Activated CD8-positive, alpha-beta T cell treated with anti-CD3 and anti-CD28 coated beads for 36 hours (primary cell): ENCODE data around the gene DIP2A. TPM values are rescaled to one million over a fixed set of nuclear protein-coding genes. Genes with fewer than 3 reads are reported as not detected.

ENCODE experiments used
- ATAC-seq: fragments of 200-7000 bp; cut with Tn5 transposase; one replicate; pipeline ENCODE4 v1.10.0; 2021; ENCODE audit warnings: mild to moderate bottlenecking, moderate library complexity
- CTCF ChIA-PET: fragments of 350-600 bp; sonication (Branson Sonifier 250); formaldehyde crosslinking; loops from one replicate; lab custom pipeline; 2021; ENCODE audit warnings: antibody characterized with exemption; lab: Charles Lee
- POLR2A ChIA-PET: fragments of 350-600 bp; sonication (Branson Sonifier 250); formaldehyde crosslinking; loops from one replicate; lab custom pipeline; 2021; ENCODE audit warnings: antibody characterized with exemption; lab: Charles Lee
- DNase-seq: peaks from one replicate; pipeline ENCODE4 v3.0.0-alpha.2; 2020
- H3K27ac Mint-ChIP-seq: one replicate; pipeline ENCODE4 v1.8.0; 2021; ENCODE audit warnings: mild to moderate bottlenecking, mixed read lengths
- H3K27me3 Mint-ChIP-seq: one replicate; pipeline ENCODE4 v1.8.0; 2021; ENCODE audit warnings: mixed read lengths
- H3K36me3 Mint-ChIP-seq: one replicate; pipeline ENCODE4 v1.8.0; 2021; ENCODE audit warnings: low read depth, mixed read lengths
- H3K4me1 Mint-ChIP-seq: one replicate; pipeline ENCODE4 v1.8.0; 2021; ENCODE audit warnings: low read depth, mixed read lengths
- H3K4me3 Mint-ChIP-seq: one replicate; pipeline ENCODE4 v1.8.0; 2021; ENCODE audit warnings: mild to moderate bottlenecking, moderate library complexity, mixed read lengths
- H3K9me3 Mint-ChIP-seq: one replicate; pipeline ENCODE4 v1.8.0; 2021; ENCODE audit warnings: mixed read lengths
- intact Hi-C: fragments of 100-400 bp; cut with micrococcal nuclease; formaldehyde crosslinking; loops from one replicate; pipeline ENCODE4 v1.10.0; 2022
- total RNA-seq, 2 experiments: library from RNA; stranded (reverse); gene quantifications; one replicate each; pipeline ENCODE4 v1.2.3, GENCODE V29; 2021
- TF ChIP-seq, protein P1 (sequence below): fragments of 200-600 bp; IDR thresholded peaks from one replicate; pipeline ENCODE4 v1.8.0; 2022; ENCODE audit warnings: antibody characterized with exemption, mild to moderate bottlenecking

Gene DIP2A
- total RNA-seq, 2 experiments from 2014 or later = 30.9 to 34.1 TPM

DNA sequence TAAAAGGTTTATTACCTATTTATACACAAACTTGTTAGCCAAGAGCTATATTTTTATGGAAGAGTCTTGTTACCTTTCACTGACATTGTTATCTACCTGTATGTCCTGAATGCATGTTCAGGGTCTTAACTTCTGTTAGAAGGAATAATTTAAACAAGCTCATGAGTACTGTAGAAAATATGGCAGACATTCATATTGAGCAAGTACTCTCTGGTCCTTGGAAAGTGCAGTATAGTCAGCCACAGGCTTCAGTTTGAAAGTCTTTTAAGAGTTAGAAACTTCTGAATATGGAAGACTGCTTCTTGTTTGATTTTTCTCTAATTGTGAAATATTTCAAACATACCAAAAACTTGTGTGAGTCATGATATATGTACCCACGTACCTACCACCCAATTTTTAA, 16.6 kb downstream of the DIP2A start:
- peaks cover 5% of the 10 kb centered on the region for H3K36me3 Mint-ChIP-seq
- CTCF ChIA-PET = no interaction called here
- TF ChIP-seq, protein P1, sequence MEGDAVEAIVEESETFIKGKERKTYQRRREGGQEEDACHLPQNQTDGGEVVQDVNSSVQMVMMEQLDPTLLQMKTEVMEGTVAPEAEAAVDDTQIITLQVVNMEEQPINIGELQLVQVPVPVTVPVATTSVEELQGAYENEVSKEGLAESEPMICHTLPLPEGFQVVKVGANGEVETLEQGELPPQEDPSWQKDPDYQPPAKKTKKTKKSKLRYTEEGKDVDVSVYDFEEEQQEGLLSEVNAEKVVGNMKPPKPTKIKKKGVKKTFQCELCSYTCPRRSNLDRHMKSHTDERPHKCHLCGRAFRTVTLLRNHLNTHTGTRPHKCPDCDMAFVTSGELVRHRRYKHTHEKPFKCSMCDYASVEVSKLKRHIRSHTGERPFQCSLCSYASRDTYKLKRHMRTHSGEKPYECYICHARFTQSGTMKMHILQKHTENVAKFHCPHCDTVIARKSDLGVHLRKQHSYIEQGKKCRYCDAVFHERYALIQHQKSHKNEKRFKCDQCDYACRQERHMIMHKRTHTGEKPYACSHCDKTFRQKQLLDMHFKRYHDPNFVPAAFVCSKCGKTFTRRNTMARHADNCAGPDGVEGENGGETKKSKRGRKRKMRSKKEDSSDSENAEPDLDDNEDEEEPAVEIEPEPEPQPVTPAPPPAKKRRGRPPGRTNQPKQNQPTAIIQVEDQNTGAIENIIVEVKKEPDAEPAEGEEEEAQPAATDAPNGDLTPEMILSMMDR = no peak
- H3K4me3 Mint-ChIP-seq = no peak overlapping the region
- peaks cover 40% of the 10 kb centered on the region for H3K4me1 Mint-ChIP-seq
- ATAC-seq = no peak
- H3K9me3 Mint-ChIP-seq = no peaks in the 10 kb centered on the region
- H3K27ac Mint-ChIP-seq = no peak overlapping the region
- no peaks in the 10 kb centered on the region for H3K27me3 Mint-ChIP-seq
- POLR2A ChIA-PET = interaction anchor here (0.7 kb wide), 2 partner anchors 11 to 28 kb away, joined by 3 read pairs; no protein-coding TSS in a partner anchor
- no peak for DNase-seq
- intact Hi-C loops = no loop called here

DNA sequence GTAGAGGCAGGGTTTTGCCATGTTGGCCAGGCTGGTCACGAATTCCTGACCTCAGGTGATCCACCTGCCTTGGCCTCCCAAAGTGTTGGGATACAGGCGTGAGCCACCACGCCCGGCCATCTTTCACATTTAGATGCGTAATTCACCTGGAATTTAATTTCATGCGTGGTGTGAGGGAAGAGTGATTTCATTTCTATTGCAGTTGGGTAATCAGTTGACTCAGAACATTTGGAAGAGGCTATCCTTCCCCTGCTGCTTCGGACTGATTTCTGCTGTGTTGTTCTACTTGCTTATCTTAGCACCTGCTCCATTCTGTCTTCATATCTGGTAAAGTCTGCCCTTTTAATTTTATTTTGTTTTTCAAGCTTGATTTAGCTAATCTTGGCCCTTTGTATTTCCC, 19.1 kb downstream of the DIP2A start:
- peaks cover 27% of the 10 kb centered on the region for H3K4me1 Mint-ChIP-seq
- ATAC-seq = no peak
- H3K27ac Mint-ChIP-seq = no peak overlapping the region
- DNase-seq = no peak
- ChIA-PET CTCF (no interaction called here), POLR2A (interaction anchor here (0.6 kb wide), 1 partner anchor 147 kb away, joined by 5 read pairs; no protein-coding TSS in a partner anchor)
- TF ChIP-seq, protein P1 = no peak
- H3K9me3 Mint-ChIP-seq = no peaks in the 10 kb centered on the region
- H3K36me3 Mint-ChIP-seq = peaks cover 5% of the 10 kb centered on the region
- H3K27me3 Mint-ChIP-seq = no peaks in the 10 kb centered on the region
- intact Hi-C loops = no loop called here
- no peak overlapping the region for H3K4me3 Mint-ChIP-seq

DNA sequence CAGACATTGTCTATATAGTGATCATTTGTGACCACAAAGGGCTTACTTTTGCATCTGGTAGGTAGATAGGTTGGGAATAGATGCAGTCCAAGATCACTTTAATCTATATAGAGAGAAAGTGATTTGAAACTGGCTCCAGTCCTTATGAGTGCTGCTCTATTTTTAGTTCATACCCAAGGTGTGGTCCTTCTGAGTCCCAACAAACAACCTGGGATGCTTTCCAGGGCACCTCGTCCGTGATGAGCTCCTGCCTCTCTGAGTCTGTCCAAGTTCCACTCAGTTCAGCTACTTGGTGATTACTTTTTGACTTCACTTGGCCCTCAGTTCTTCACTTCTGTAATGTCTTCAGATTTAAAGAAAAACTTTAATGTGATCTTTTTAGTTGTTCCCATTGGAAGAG, 20.2 kb downstream of the DIP2A start:
- H3K4me3 Mint-ChIP-seq = no peak overlapping the region
- TF ChIP-seq, protein P1 = no peak
- H3K9me3 Mint-ChIP-seq = no peaks in the 10 kb centered on the region
- intact Hi-C loops = no loop called here
- CTCF ChIA-PET = interaction anchor here (0.6 kb wide), 1 partner anchor 9 kb away, joined by 3 read pairs; no protein-coding TSS in a partner anchor
- peaks cover 34% of the 10 kb centered on the region for H3K4me1 Mint-ChIP-seq
- no peak for DNase-seq
- H3K27me3 Mint-ChIP-seq = no peaks in the 10 kb centered on the region
- no peak overlapping the region for H3K27ac Mint-ChIP-seq
- ATAC-seq = no peak
- H3K36me3 Mint-ChIP-seq = peaks cover 5% of the 10 kb centered on the region
- POLR2A ChIA-PET = no interaction called here

DNA sequence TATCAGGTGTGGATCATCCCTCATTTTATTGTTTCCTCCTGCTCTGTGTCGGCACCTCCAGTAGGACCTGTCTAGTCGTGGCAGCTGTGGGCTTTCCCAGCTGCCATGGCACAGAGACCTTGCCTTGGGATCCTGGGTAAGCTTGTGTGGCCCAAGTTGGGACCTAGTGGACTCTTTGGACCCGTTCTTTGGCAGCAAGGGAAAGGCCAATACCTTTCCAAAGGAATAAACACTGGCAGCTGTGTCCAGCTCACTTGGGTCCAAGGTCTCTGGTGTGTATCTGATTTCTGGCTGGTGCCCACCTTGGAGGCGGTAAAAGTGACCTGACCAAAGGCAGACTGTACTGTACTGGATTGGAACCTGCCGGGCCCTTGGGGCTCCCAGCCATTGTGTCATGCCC, 21.8 kb downstream of the DIP2A start:
- Mint-ChIP-seq H3K27me3 (no peaks in the 10 kb centered on the region), H3K4me3 (no peak overlapping the region), H3K27ac (no peak overlapping the region), H3K9me3 (no peaks in the 10 kb centered on the region), H3K4me1 (peaks cover 24% of the 10 kb centered on the region), H3K36me3 (peaks cover 5% of the 10 kb centered on the region)
- ChIA-PET POLR2A (no interaction called here), CTCF (interaction anchor here (1.9 kb wide), 1 partner anchor 16 kb away, joined by 6 read pairs; no protein-coding TSS in a partner anchor)
- DNase-seq (no peak), ATAC-seq (no peak)
- TF ChIP-seq, protein P1 = no peak
- intact Hi-C loops = no loop called here

DNA sequence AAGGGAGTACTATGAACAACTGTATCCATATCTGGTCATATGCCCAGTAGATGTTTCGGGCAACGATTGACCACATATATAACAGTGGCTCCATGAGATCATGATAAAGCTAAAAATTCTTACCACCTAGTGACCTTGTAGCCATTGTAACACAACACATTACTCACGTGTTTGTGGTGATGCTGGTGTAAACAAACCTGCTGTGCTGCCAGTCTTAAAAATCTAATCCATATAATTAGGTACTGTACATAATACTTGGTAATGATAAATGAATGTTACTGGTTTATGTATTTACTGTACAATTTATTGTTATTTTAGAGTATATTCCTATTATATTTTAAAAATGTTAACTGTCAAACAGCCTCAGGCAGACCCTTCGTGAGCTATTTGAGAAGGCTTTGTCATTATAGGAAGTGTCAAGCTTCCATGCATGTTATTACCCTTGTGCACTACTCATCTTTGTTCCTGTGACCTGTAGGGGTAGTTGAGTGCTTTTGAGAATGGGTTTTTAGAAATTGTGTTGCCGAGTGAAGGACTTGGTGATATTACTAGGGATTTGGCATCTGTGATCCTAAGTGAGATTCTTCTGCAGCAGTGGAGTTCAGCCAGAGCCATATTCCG, 23.6 kb downstream of the DIP2A start:
- Mint-ChIP-seq H3K36me3 (peaks cover 9% of the 10 kb centered on the region), H3K27me3 (no peaks in the 10 kb centered on the region), H3K4me1 (peaks cover 23% of the 10 kb centered on the region), H3K27ac (no peak overlapping the region), H3K4me3 (no peak overlapping the region), H3K9me3 (no peaks in the 10 kb centered on the region)
- intact Hi-C loops = no loop called here
- no peak for ATAC-seq
- POLR2A ChIA-PET = no interaction called here
- TF ChIP-seq, protein P1 = no peak
- DNase-seq = no peak
- CTCF ChIA-PET = interaction anchor here (1.9 kb wide), 1 partner anchor 14 kb away, joined by 6 read pairs; no protein-coding TSS in a partner anchor
